WTC11 (cell line): Measurements from ENCODE around the gene FAM50B. TPM values are rescaled to one million over a fixed set of nuclear protein-coding genes. Genes with fewer than 3 reads are reported as not detected.
A peak's percentile ranks its signal among the peaks of the same experiment; 100 is the strongest.

ENCODE experiments used
- ATAC-seq: fragments of 200-7000 bp; cut with Tn5 transposase; 2 replicates; pipeline ENCODE4 v1.10.0; 2021; ENCODE audit warnings: mild to moderate bottlenecking, moderate library complexity
- CTCF ChIA-PET: fragments of 300-600 bp; sonication (Branson Sonifier 250); formaldehyde crosslinking; loops from one replicate; lab custom pipeline; 2021; ENCODE audit warnings: antibody characterized with exemption; lab: Charles Lee
- POLR2A ChIA-PET: fragments of 350-600 bp; sonication (Branson Sonifier 250); formaldehyde crosslinking; loops from one replicate; lab custom pipeline; 2021; ENCODE audit warnings: antibody characterized with exemption; lab: Charles Lee
- DNase-seq: peaks from one replicate; pipeline ENCODE4 v3.0.0; 2021; ENCODE audit warnings: low spot score
- H3K27ac Mint-ChIP-seq: 2 replicates; pipeline ENCODE4 v1.8.0; 2021; ENCODE audit warnings: mixed read lengths
- H3K27me3 Mint-ChIP-seq: 2 replicates; pipeline ENCODE4 v1.8.0; 2021; ENCODE audit warnings: low read depth, mild to moderate bottlenecking, moderate library complexity, mixed read lengths
- H3K36me3 Mint-ChIP-seq: 2 replicates; pipeline ENCODE4 v1.8.0; 2021; ENCODE audit warnings: mixed read lengths
- H3K4me1 Mint-ChIP-seq: 2 replicates; pipeline ENCODE4 v1.8.0; 2022; ENCODE audit warnings: mixed read lengths
- H3K4me3 Mint-ChIP-seq: 2 replicates; pipeline ENCODE4 v1.8.0; 2021; ENCODE audit warnings: mild to moderate bottlenecking, moderate library complexity, mixed read lengths
- H3K9me3 Mint-ChIP-seq: 2 replicates; pipeline ENCODE4 v1.8.0; 2021; ENCODE audit warnings: mixed read lengths
- ATF1 ChIP-seq: sonication (generic); formaldehyde crosslinking; IDR thresholded peaks from 2 replicates; pipeline ENCODE4 v1.8.1; 2023; ENCODE audit warnings: mild to moderate bottlenecking, moderate library complexity, missing genetic modification reagents
- CBFB ChIP-seq: sonication (generic); formaldehyde crosslinking; IDR thresholded peaks from 2 replicates; pipeline ENCODE4 v1.8.1; 2022; ENCODE audit warnings: mild to moderate bottlenecking, low read depth, missing genetic modification reagents
- ESRRA ChIP-seq: sonication (generic); formaldehyde crosslinking; IDR thresholded peaks from 2 replicates; pipeline ENCODE4 v1.8.1; 2022; ENCODE audit warnings: mild to moderate bottlenecking, missing genetic modification reagents, borderline replicate concordance
- GABPB1 ChIP-seq: sonication (generic); formaldehyde crosslinking; IDR thresholded peaks from 2 replicates; pipeline ENCODE4 v1.8.1; 2023; ENCODE audit warnings: mild to moderate bottlenecking, missing genetic modification reagents
- GRHL2 ChIP-seq: fragments of 250-450 bp; sonication (Bioruptor Pico); IDR thresholded peaks from 2 replicates; pipeline ENCODE4 v1.8.0; 2022; ENCODE audit warnings: mild to moderate bottlenecking, moderate library complexity; ENCODE audit not compliant: insufficient replicate concordance, severe bottlenecking
- HMGA2 ChIP-seq: fragments of 250-450 bp; sonication (Bioruptor Pico); IDR thresholded peaks from 2 replicates; pipeline ENCODE4 v1.4.0; 2021; ENCODE audit warnings: mild to moderate bottlenecking, moderate library complexity
- JAZF1 ChIP-seq: fragments of 250-450 bp; sonication (Bioruptor Pico); IDR thresholded peaks from 2 replicates; pipeline ENCODE4 v1.9.0; 2021; ENCODE audit warnings: moderate library complexity, mild to moderate bottlenecking, inconsistent platforms
- KAT7 ChIP-seq: sonication (generic); formaldehyde crosslinking; IDR thresholded peaks from 2 replicates; pipeline ENCODE4 v1.8.1; 2023; ENCODE audit warnings: missing genetic modification reagents, mild to moderate bottlenecking, borderline replicate concordance
- NFE2L1 ChIP-seq: sonication (generic); formaldehyde crosslinking; IDR thresholded peaks from 2 replicates; pipeline ENCODE4 v1.8.1; 2023; ENCODE audit warnings: missing genetic modification reagents
- OVOL2 ChIP-seq: fragments of 250-450 bp; sonication (Bioruptor Pico); IDR thresholded peaks from 2 replicates; pipeline ENCODE4 v1.9.0; 2021; ENCODE audit warnings: mild to moderate bottlenecking, borderline replicate concordance
- TCF7 ChIP-seq: sonication (generic); formaldehyde crosslinking; IDR thresholded peaks from 2 replicates; pipeline ENCODE4 v1.8.0; 2022; ENCODE audit warnings: mild to moderate bottlenecking, low read depth, missing genetic modification reagents, moderate library complexity
- TP53 ChIP-seq: sonication (generic); formaldehyde crosslinking; IDR thresholded peaks from 2 replicates; pipeline ENCODE4 v1.8.1; 2023; ENCODE audit warnings: mild to moderate bottlenecking, missing genetic modification reagents
- ZBTB21 ChIP-seq: sonication (generic); formaldehyde crosslinking; IDR thresholded peaks from 2 replicates; pipeline ENCODE4 v1.8.1; 2023; ENCODE audit warnings: mild to moderate bottlenecking, missing genetic modification reagents, borderline replicate concordance
- ZNF138 ChIP-seq: sonication (generic); formaldehyde crosslinking; conservative IDR thresholded peaks from 2 replicates; pipeline ENCODE4 v1.8.1; 2022; ENCODE audit warnings: mild to moderate bottlenecking, moderate library complexity, missing genetic modification reagents
- ZNF396 ChIP-seq: fragments of 250-450 bp; sonication (Bioruptor Pico); IDR thresholded peaks from 2 replicates; pipeline ENCODE4 v1.8.0; 2021; ENCODE audit warnings: mild to moderate bottlenecking, moderate library complexity, borderline replicate concordance
- ZNF423 ChIP-seq: fragments of 250-450 bp; sonication (Bioruptor Pico); IDR thresholded peaks from 2 replicates; pipeline ENCODE4 v2.1.2; 2022; ENCODE audit warnings: mild to moderate bottlenecking, moderate library complexity
- total RNA-seq: library from RNA; stranded (reverse); gene quantifications from 3 replicates; pipeline ENCODE4 v1.2.3, GENCODE V29; 2021
- TF ChIP-seq, protein P1 (sequence below): sonication (generic); formaldehyde crosslinking; IDR thresholded peaks from 2 replicates; pipeline ENCODE4 v1.8.1; 2023; ENCODE audit warnings: mild to moderate bottlenecking, missing genetic modification reagents
- TF ChIP-seq, protein P2 (sequence below): sonication (generic); formaldehyde crosslinking; conservative IDR thresholded peaks from 2 replicates; pipeline ENCODE4 v1.8.1; 2023; ENCODE audit warnings: mild to moderate bottlenecking, low read depth, missing genetic modification reagents, moderate library complexity
- TF ChIP-seq, protein P3 (sequence below): sonication (generic); formaldehyde crosslinking; IDR thresholded peaks from 2 replicates; pipeline ENCODE4 v1.8.1; 2022; ENCODE audit warnings: low read depth, missing genetic modification reagents, borderline replicate concordance
- TF ChIP-seq, protein P4 (sequence below): sonication (generic); formaldehyde crosslinking; IDR thresholded peaks from 2 replicates; pipeline ENCODE4 v1.8.0; 2023; ENCODE audit warnings: missing genetic modification reagents
- TF ChIP-seq, protein P5 (sequence below): sonication (generic); formaldehyde crosslinking; IDR thresholded peaks from 2 replicates; pipeline ENCODE4 v1.8.1; 2022; ENCODE audit warnings: mild to moderate bottlenecking, missing genetic modification reagents, moderate library complexity, borderline replicate concordance
- TF ChIP-seq, protein P6 (sequence below): sonication (generic); formaldehyde crosslinking; IDR thresholded peaks from 2 replicates; pipeline ENCODE4 v1.8.1; 2023; ENCODE audit warnings: mild to moderate bottlenecking, moderate library complexity, missing genetic modification reagents
- TF ChIP-seq, protein P7 (sequence below): sonication (generic); formaldehyde crosslinking; IDR thresholded peaks from 2 replicates; pipeline ENCODE4 v1.8.0; 2022; ENCODE audit warnings: mild to moderate bottlenecking, missing genetic modification reagents

The FAM50B gene
- total RNA-seq, 1 experiment from 2014 or later: 2.1 TPM

DNA sequence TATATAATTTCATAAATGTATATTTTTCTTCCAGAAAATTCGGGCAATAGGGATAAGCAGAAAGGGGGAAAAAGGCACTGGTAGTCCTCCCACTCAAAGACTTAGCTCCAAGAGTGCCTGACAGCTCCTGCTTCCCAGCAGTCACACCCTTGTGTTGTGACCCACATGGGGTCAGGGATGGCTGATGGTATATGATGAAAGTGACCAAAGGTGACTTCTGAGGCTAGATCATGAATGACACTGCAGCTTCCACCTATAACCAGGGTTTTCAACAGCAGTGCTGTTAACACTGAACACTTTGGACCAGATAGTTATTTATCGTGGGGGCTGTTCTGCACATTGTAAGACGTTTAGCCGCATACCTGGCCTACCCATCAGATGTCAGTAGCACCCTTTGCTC lies 22.3 kb downstream of the FAM50B start:
- Mint-ChIP-seq H3K27me3 (no peaks in the 10 kb centered on the region), H3K4me1 (peaks cover 11% of the 10 kb centered on the region), H3K27ac (no peak overlapping the region), H3K9me3 (no peaks in the 10 kb centered on the region), H3K36me3 (no peaks in the 10 kb centered on the region), H3K4me3 (no peak overlapping the region)
- DNase-seq (no peak), ATAC-seq (no peak)
- TF ChIP-seq GRHL2 (CRISPR knock-in tag) (no peak), ATF1 (CRISPR knock-in tag) (no peak), GABPB1 (CRISPR knock-in tag) (peak; percentile 84)
- TF ChIP-seq, protein P1, sequence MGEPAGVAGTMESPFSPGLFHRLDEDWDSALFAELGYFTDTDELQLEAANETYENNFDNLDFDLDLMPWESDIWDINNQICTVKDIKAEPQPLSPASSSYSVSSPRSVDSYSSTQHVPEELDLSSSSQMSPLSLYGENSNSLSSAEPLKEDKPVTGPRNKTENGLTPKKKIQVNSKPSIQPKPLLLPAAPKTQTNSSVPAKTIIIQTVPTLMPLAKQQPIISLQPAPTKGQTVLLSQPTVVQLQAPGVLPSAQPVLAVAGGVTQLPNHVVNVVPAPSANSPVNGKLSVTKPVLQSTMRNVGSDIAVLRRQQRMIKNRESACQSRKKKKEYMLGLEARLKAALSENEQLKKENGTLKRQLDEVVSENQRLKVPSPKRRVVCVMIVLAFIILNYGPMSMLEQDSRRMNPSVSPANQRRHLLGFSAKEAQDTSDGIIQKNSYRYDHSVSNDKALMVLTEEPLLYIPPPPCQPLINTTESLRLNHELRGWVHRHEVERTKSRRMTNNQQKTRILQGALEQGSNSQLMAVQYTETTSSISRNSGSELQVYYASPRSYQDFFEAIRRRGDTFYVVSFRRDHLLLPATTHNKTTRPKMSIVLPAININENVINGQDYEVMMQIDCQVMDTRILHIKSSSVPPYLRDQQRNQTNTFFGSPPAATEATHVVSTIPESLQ (CRISPR knock-in tag): no peak
- POLR2A ChIA-PET: no interaction called here
- CTCF ChIA-PET: interaction anchor here (1.5 to 5.3 kb wide), 2 partner anchors 23 to 61 kb away, joined by 4 to 34 read pairs; partner anchors contain the start of gene FAM50B

DNA sequence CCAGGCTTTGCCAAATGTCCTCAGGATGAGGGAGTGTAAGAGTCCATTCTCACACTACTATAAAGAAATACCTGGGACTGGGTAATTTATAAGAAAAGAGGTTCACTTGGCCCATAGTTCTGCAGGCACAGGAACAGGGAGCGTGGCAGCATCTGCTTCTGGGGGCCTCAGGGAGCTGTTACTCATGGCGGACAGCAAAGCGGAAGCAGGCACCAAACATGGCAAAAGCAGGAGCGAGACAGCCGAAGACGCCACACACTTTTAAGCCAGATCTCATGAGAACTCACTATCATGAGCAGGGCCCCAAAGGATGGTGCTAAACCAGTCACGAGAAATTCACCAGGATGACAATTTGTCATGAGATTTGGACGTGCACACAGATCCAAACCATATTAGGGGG lies 22.8 kb downstream of the FAM50B start:
- Mint-ChIP-seq H3K27me3 (no peaks in the 10 kb centered on the region), H3K4me1 (peaks cover 11% of the 10 kb centered on the region), H3K9me3 (no peaks in the 10 kb centered on the region), H3K36me3 (no peaks in the 10 kb centered on the region), H3K27ac (no peak overlapping the region), H3K4me3 (no peak overlapping the region)
- ChIA-PET POLR2A (no interaction called here), CTCF (interaction anchor here (1.5 to 5.3 kb wide), 2 partner anchors 23 to 61 kb away, joined by 4 to 34 read pairs; partner anchors contain the start of gene FAM50B)
- ATAC-seq (no peak), DNase-seq (no peak)
- TF ChIP-seq CBFB (no peak), KAT7 (CRISPR knock-in tag) (no peak), TCF7 (no peak), HMGA2 (CRISPR knock-in tag) (no peak), TP53 (CRISPR knock-in tag) (no peak), ESRRA (CRISPR knock-in tag) (no peak), ZNF138 (CRISPR knock-in tag) (no peak), ZNF396 (CRISPR knock-in tag) (no peak), ZBTB21 (CRISPR knock-in tag) (no peak), NFE2L1 (CRISPR knock-in tag) (no peak), JAZF1 (CRISPR knock-in tag) (no peak), OVOL2 (CRISPR knock-in tag) (no peak), ZNF423 (CRISPR knock-in tag) (no peak)
- TF ChIP-seq, protein P2, sequence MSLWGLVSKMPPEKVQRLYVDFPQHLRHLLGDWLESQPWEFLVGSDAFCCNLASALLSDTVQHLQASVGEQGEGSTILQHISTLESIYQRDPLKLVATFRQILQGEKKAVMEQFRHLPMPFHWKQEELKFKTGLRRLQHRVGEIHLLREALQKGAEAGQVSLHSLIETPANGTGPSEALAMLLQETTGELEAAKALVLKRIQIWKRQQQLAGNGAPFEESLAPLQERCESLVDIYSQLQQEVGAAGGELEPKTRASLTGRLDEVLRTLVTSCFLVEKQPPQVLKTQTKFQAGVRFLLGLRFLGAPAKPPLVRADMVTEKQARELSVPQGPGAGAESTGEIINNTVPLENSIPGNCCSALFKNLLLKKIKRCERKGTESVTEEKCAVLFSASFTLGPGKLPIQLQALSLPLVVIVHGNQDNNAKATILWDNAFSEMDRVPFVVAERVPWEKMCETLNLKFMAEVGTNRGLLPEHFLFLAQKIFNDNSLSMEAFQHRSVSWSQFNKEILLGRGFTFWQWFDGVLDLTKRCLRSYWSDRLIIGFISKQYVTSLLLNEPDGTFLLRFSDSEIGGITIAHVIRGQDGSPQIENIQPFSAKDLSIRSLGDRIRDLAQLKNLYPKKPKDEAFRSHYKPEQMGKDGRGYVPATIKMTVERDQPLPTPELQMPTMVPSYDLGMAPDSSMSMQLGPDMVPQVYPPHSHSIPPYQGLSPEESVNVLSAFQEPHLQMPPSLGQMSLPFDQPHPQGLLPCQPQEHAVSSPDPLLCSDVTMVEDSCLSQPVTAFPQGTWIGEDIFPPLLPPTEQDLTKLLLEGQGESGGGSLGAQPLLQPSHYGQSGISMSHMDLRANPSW (CRISPR knock-in tag): no peak
- TF ChIP-seq, protein P3, sequence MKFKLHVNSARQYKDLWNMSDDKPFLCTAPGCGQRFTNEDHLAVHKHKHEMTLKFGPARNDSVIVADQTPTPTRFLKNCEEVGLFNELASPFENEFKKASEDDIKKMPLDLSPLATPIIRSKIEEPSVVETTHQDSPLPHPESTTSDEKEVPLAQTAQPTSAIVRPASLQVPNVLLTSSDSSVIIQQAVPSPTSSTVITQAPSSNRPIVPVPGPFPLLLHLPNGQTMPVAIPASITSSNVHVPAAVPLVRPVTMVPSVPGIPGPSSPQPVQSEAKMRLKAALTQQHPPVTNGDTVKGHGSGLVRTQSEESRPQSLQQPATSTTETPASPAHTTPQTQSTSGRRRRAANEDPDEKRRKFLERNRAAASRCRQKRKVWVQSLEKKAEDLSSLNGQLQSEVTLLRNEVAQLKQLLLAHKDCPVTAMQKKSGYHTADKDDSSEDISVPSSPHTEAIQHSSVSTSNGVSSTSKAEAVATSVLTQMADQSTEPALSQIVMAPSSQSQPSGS (CRISPR knock-in tag): no peak
- TF ChIP-seq, protein P4, sequence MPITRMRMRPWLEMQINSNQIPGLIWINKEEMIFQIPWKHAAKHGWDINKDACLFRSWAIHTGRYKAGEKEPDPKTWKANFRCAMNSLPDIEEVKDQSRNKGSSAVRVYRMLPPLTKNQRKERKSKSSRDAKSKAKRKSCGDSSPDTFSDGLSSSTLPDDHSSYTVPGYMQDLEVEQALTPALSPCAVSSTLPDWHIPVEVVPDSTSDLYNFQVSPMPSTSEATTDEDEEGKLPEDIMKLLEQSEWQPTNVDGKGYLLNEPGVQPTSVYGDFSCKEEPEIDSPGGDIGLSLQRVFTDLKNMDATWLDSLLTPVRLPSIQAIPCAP (CRISPR knock-in tag): no peak
- TF ChIP-seq, protein P5, sequence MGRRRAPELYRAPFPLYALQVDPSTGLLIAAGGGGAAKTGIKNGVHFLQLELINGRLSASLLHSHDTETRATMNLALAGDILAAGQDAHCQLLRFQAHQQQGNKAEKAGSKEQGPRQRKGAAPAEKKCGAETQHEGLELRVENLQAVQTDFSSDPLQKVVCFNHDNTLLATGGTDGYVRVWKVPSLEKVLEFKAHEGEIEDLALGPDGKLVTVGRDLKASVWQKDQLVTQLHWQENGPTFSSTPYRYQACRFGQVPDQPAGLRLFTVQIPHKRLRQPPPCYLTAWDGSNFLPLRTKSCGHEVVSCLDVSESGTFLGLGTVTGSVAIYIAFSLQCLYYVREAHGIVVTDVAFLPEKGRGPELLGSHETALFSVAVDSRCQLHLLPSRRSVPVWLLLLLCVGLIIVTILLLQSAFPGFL (CRISPR knock-in tag): no peak
- TF ChIP-seq, protein P6, sequence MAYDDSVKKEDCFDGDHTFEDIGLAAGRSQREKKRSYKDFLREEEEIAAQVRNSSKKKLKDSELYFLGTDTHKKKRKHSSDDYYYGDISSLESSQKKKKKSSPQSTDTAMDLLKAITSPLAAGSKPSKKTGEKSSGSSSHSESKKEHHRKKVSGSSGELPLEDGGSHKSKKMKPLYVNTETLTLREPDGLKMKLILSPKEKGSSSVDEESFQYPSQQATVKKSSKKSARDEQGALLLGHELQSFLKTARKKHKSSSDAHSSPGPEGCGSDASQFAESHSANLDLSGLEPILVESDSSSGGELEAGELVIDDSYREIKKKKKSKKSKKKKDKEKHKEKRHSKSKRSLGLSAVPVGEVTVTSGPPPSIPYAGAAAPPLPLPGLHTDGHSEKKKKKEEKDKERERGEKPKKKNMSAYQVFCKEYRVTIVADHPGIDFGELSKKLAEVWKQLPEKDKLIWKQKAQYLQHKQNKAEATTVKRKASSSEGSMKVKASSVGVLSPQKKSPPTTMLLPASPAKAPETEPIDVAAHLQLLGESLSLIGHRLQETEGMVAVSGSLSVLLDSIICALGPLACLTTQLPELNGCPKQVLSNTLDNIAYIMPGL (CRISPR knock-in tag): no peak
- TF ChIP-seq, protein P7, sequence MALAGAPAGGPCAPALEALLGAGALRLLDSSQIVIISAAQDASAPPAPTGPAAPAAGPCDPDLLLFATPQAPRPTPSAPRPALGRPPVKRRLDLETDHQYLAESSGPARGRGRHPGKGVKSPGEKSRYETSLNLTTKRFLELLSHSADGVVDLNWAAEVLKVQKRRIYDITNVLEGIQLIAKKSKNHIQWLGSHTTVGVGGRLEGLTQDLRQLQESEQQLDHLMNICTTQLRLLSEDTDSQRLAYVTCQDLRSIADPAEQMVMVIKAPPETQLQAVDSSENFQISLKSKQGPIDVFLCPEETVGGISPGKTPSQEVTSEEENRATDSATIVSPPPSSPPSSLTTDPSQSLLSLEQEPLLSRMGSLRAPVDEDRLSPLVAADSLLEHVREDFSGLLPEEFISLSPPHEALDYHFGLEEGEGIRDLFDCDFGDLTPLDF (CRISPR knock-in tag): no peak
